Ascending aorta (tissue), 2 donors: Measurements from ENCODE around the gene UIMC1. TPM values are rescaled to one million over a fixed set of nuclear protein-coding genes. Genes with fewer than 3 reads are reported as not detected.
"Not testable (repeated sequence)": the region's sequence is repeated elsewhere in the genome, so short reads cannot be mapped to it uniquely, and the experiment has no call there.

Experiments used
- DNase-seq, 2 donors: peaks; one replicate each; pipeline ENCODE4 v3.0.0-alpha.2; 2019; ENCODE audit warnings: low spot score in 2 of 2
- H3K27ac ChIP-seq, 2 donors: fragments of 200-600 bp; sonication (generic); one replicate each; pipeline ENCODE4 v1.5.1; 2016 to 2017; ENCODE audit warnings: mild to moderate bottlenecking in 1 of 2
- H3K27me3 ChIP-seq: fragments of 200-600 bp; sonication (generic); one replicate; pipeline ENCODE4 v1.5.1; 2017
- H3K36me3 ChIP-seq, 2 donors: fragments of 200-600 bp; sonication (generic); one replicate each; pipeline ENCODE4 v1.5.1; 2016
- H3K4me1 ChIP-seq, 2 donors: fragments of 200-600 bp; sonication (generic); one replicate each; pipeline ENCODE4 v1.5.1; 2016 to 2017; ENCODE audit warnings: mild to moderate bottlenecking in 1 of 2
- H3K4me3 ChIP-seq, 2 donors: fragments of 200-600 bp; sonication (generic); one replicate each; pipeline ENCODE4 v1.5.1; 2016 to 2017; ENCODE audit warnings: mild to moderate bottlenecking in 1 of 2
- H3K9me3 ChIP-seq, 2 donors: fragments of 200-600 bp; sonication (generic); one replicate each; pipeline ENCODE4 v1.5.1; 2016
- CTCF ChIP-seq, 3 experiments: fragments of 200-600 bp in 2 of 3; fragments of 450-650 bp in 1 of 3; sonication (generic) in 2 of 3; IDR thresholded peaks; one replicate each; pipeline ENCODE4 v1.5.1; 2016 to 2019; ENCODE audit warnings: antibody characterized with exemption in 3 of 3, mild to moderate bottlenecking in 1 of 3, moderate library complexity in 1 of 3
- intact Hi-C: fragments of 100-400 bp; cut with DNase I; formaldehyde crosslinking; loops from one replicate; pipeline ENCODE4 v1.15.1; 2023
- total RNA-seq: library from RNA; depleted of rRNA; stranded (reverse); fragments of >200 nt; gene quantifications from one replicate; pipeline ENCODE4 v1.1.0, GENCODE V29; 2016

Gene UIMC1
- total RNA-seq, 1 donor from 2014 or later: 32.5 TPM

- intact Hi-C loops: no loop called here
- H3K27me3 ChIP-seq: no peaks in the 10 kb centered on the region
Measured at GRCh38 chr5:176873541-176874172, 132.9 kb downstream of the UIMC1 start.

GRCh38 chr5:176873011-176873410 is 133.6 kb downstream of the UIMC1 start:
- H3K4me1 ChIP-seq, H3K27ac ChIP-seq, H3K36me3 ChIP-seq, H3K9me3 ChIP-seq, H3K4me3 ChIP-seq, H3K27me3 ChIP-seq, intact Hi-C loops, DNase-seq: not testable (repeated sequence)

More at GRCh38 chr5:176873541-176874172, 132.9 kb downstream of the UIMC1 start:
- TF ChIP-seq CTCF (IDR thresholded peaks at IDR 0.05): no peak
- DNase-seq: no peak
- Histone ChIP-seq H3K4me1 (no peaks in the 10 kb centered on the region), H3K27ac (no peak overlapping the region), H3K9me3 (no peaks in the 10 kb centered on the region), H3K36me3 (no peaks in the 10 kb centered on the region), H3K4me3 (no peak overlapping the region)

GRCh38 chr5:176872586-176872985 is 134.0 kb downstream of the UIMC1 start:
- H3K4me3 ChIP-seq, H3K36me3 ChIP-seq, H3K27ac ChIP-seq, DNase-seq, H3K9me3 ChIP-seq, H3K27me3 ChIP-seq, intact Hi-C loops, H3K4me1 ChIP-seq: not testable (repeated sequence)

GRCh38 chr5:176870644-176871043 is 135.9 kb downstream of the UIMC1 start:
- H3K27ac ChIP-seq, H3K4me1 ChIP-seq, H3K9me3 ChIP-seq, H3K36me3 ChIP-seq, intact Hi-C loops, H3K27me3 ChIP-seq, DNase-seq, H3K4me3 ChIP-seq: not testable (repeated sequence)

GRCh38 chr5:176870110-176870591 is 136.4 kb downstream of the UIMC1 start:
- H3K36me3 ChIP-seq: no peaks in the 10 kb centered on the region
- H3K4me3 ChIP-seq: no peak overlapping the region
- no peak overlapping the region for H3K27ac ChIP-seq
- H3K9me3 ChIP-seq: no peaks in the 10 kb centered on the region
- no peaks in the 10 kb centered on the region for H3K4me1 ChIP-seq
- TF ChIP-seq CTCF (IDR thresholded peaks at IDR 0.05): no peak
- DNase-seq: no peak
- intact Hi-C loops: no loop called here
- no peaks in the 10 kb centered on the region for H3K27me3 ChIP-seq

- no peak overlapping the region for H3K4me3 ChIP-seq
- intact Hi-C loops: no loop called here
- H3K36me3 ChIP-seq: no peaks in the 10 kb centered on the region
- no peak for DNase-seq
- H3K4me1 ChIP-seq: no peaks in the 10 kb centered on the region
- no peak for TF ChIP-seq CTCF (IDR thresholded peaks at IDR 0.05)
- H3K27me3 ChIP-seq: no peaks in the 10 kb centered on the region
- no peaks in the 10 kb centered on the region for H3K9me3 ChIP-seq
- H3K27ac ChIP-seq: no peak overlapping the region
Measured at GRCh38 chr5:176869501-176870109, 137.0 kb downstream of the UIMC1 start.

- Histone ChIP-seq H3K36me3 (no peaks in the 10 kb centered on the region), H3K27me3 (no peaks in the 10 kb centered on the region), H3K9me3 (no peaks in the 10 kb centered on the region), H3K27ac (no peak overlapping the region), H3K4me1 (no peaks in the 10 kb centered on the region), H3K4me3 (no peak overlapping the region)
- intact Hi-C loops: no loop called here
- DNase-seq: no peak
- TF ChIP-seq CTCF (IDR thresholded peaks at IDR 0.05): no peak
Measured at GRCh38 chr5:176868731-176869130, 137.8 kb downstream of the UIMC1 start.
